Ectodermal cell (in vitro differentiated cells): Measurements from ENCODE around the gene TNRC6A.

ENCODE experiments used
- H3K27ac ChIP-seq: 2 replicates; pipeline ENCODE4 v1.7.0; 2013; ENCODE audit warnings: mild to moderate bottlenecking, low read depth, low read length; ENCODE audit not compliant: insufficient read depth, poor library complexity, severe bottlenecking
- H3K27me3 ChIP-seq: 2 replicates; pipeline ENCODE4 v1.7.0; 2013; ENCODE audit warnings: mild to moderate bottlenecking, low read length; ENCODE audit not compliant: insufficient read depth, control insufficient read depth, poor library complexity, severe bottlenecking
- H3K36me3 ChIP-seq: one replicate; pipeline ENCODE4 v1.7.0; 2013; ENCODE audit warnings: low read length; ENCODE audit not compliant: control insufficient read depth, insufficient read depth
- H3K4me1 ChIP-seq: one replicate; pipeline ENCODE4 v1.7.0; 2013; ENCODE audit warnings: low read length; ENCODE audit not compliant: control insufficient read depth, insufficient read depth
- H3K4me3 ChIP-seq: 2 replicates; pipeline ENCODE4 v1.7.0; 2013; ENCODE audit warnings: low read depth, low read length, control low read depth; ENCODE audit not compliant: insufficient read depth
- H3K9me3 ChIP-seq: 2 replicates; pipeline ENCODE4 v1.7.0; 2013; ENCODE audit warnings: mild to moderate bottlenecking, low read length, moderate library complexity; ENCODE audit not compliant: control insufficient read depth
- WGBS, 2 experiments: methylation state at CpG; one replicate each; pipeline ENCODE4 v1.1.7; 2013; ENCODE audit warnings: missing lambda C conversion rate in 2 of 2; 5-methylcytosine and 5-hydroxymethylcytosine counted together

The TNRC6A gene

GRCh38 chr16:24861461-24861860, 132.0 kb downstream of the TNRC6A start:
- Histone ChIP-seq H3K27ac (no peak overlapping the region), H3K27me3 (no peaks in the 10 kb centered on the region), H3K4me3 (no peak overlapping the region), H3K4me1 (no peaks in the 10 kb centered on the region), H3K9me3 (no peaks in the 10 kb centered on the region), H3K36me3 (no peaks in the 10 kb centered on the region)
- 85 to 96% methylated on average over 1 of the region's 1 CpG for WGBS, 2 experiments

- Histone ChIP-seq H3K4me1 (no peaks in the 10 kb centered on the region), H3K4me3 (no peak overlapping the region), H3K27me3 (no peaks in the 10 kb centered on the region), H3K36me3 (no peaks in the 10 kb centered on the region), H3K27ac (no peak overlapping the region), H3K9me3 (no peaks in the 10 kb centered on the region)
- WGBS, 2 experiments: 81 to 85% methylated on average over 3 of the region's 3 CpGs
These were observed 134.4 kb downstream of the TNRC6A start for GRCh38 chr16:24863582-24864437.

- Histone ChIP-seq H3K36me3 (no peaks in the 10 kb centered on the region), H3K9me3 (no peaks in the 10 kb centered on the region), H3K4me1 (no peaks in the 10 kb centered on the region), H3K27me3 (no peaks in the 10 kb centered on the region), H3K4me3 (no peak overlapping the region), H3K27ac (no peak overlapping the region)
- 87 to 89% methylated on average over 8 of the region's 8 CpGs for WGBS, 2 experiments
These were observed 139.6 kb downstream of the TNRC6A start for GRCh38 chr16:24869033-24869432.

- Histone ChIP-seq H3K9me3 (no peaks in the 10 kb centered on the region), H3K4me3 (no peak overlapping the region), H3K36me3 (no peaks in the 10 kb centered on the region), H3K4me1 (no peaks in the 10 kb centered on the region), H3K27ac (no peak overlapping the region), H3K27me3 (no peaks in the 10 kb centered on the region)
- WGBS, 2 experiments: 94% methylated on average over 5 of the region's 5 CpGs
These were observed 142.4 kb downstream of the TNRC6A start for GRCh38 chr16:24871891-24872290.

- Histone ChIP-seq H3K27me3 (no peaks in the 10 kb centered on the region), H3K27ac (no peak overlapping the region), H3K4me3 (no peak overlapping the region), H3K36me3 (no peaks in the 10 kb centered on the region), H3K9me3 (no peaks in the 10 kb centered on the region), H3K4me1 (no peaks in the 10 kb centered on the region)
- WGBS, 2 experiments: 75 to 85% methylated on average over 1 of the region's 2 CpGs
These were observed 143.6 kb downstream of the TNRC6A start for GRCh38 chr16:24873028-24873427.

GRCh38 chr16:24875466-24875865, 146.0 kb downstream of the TNRC6A start:
- no peak overlapping the region for H3K4me3 ChIP-seq
- H3K27ac ChIP-seq: no peak overlapping the region
- no peaks in the 10 kb centered on the region for H3K27me3 ChIP-seq
- WGBS, 2 experiments: 91 to 94% methylated on average over 10 of the region's 10 CpGs
- H3K4me1 ChIP-seq: no peaks in the 10 kb centered on the region
- H3K36me3 ChIP-seq: no peaks in the 10 kb centered on the region
- H3K9me3 ChIP-seq: no peaks in the 10 kb centered on the region
